Measurements from ENCODE around the gene CRYGD.
"Not testable (repeated sequence)": the region's sequence is repeated elsewhere in the genome, so short reads cannot be mapped to it uniquely, and the experiment has no call there.

CRYGD gene

DNA sequence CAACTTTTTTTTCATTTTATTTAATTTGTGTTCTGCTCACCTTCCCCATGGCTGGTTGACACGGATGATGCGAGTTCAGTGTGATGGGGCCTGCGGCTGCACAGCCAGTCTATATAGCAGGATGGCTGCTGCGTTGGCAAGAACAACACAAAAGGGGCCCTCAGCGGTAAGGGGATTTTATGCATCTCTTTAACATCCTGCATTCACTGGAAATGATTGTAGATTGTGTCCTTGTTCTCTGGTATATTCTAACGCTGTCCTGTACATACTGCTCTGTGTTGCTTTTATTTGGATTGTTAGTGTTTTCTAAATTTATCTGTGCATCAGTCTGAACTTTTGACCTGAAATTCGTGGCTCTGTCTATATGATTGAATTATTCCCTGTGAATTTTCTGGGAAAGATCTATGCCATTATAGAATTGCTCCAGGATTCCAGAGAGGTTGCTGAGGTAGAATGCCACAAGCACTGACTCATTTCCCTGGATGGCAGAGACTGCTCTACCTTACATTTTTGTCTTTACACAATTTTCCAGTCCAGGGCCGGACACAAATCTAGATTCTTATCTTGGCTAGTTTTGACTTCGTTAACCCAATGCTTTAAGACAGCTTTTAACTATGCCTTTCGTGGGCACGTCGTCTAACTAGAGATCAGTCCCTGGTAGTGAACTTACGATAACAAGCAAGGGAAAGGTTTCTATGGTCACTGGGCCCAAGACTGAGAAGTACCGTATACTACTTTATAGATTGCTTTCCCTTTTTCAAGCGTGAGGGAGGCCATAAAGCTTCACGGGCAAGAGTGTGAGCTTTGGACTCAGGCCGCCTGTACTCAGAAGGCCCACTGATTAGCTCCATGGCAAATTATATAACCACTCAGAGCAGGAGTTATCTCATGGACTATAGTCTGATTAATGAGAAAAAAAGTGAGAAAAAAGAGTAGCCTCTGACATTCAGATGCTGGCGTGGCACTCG lies 5.7 kb upstream of the CRYGD start, which contains the start of gene CRYGC:
Gene CRYGC (minus strand): TSS at position 85 of the 968 bp plus-strand sequence. CDS start 36 bp downstream, at position 49.
- no peak for DNase-seq

DNA sequence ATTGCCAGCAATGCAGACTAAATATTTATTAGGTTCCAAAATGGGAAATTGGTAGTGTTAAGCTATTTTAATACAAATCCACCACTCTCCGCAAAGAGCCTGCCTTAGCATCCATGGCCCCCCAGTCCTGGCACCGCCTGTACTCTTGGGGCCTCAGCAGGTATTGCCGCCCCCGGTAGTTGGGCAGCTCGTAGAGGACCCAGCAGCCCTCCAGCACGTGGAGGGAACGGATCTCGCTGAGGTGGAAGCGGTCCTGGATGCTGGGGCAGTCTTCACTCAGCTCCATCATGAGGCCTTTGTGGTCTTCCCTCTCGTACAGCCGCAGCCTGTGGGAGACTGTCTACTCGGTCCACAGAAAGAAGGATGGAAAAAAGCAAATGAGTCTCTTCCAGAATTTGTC lies 3.8 kb upstream of the CRYGD start:
- DNase-seq = no peak

DNA sequence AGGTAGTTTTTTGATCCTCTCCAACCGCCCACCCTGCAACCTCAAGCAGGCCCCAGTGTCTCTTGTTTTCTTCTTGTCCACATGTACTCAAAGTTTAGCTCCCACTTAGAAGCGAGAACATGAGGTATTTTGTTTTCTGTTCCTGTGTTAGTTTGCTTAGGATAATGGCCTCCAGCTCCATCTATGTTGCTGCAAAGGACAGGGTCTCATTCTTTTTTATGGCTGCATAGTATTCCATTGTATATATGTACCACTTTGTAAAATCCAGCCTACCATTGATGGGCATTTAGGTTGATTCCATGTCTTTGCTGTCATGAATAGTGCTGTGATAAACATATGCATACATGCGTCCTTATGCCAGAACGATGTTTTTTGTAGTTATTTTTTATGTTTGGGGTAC lies 2.8 kb upstream of the CRYGD start:
- no peak for DNase-seq

DNA sequence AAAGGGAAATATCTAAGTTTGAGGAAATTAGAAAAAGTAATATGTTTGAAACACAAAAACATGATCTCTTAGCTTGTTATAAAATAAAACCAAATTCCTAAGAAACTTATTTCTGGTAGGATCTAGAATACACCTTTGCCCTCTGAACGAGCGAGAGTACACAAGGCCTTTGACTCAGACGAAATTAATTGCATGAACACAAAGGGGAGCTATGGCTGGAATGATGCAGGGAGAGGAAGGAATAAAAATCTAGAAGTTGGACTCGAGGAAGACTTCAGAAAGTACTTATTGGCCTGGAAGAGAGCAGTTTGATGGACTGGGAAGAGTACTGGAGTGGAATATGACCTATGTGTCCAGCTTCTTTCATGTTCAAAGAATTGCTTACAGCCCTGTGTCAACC lies 927 bp upstream of the CRYGD start:
- DNase-seq = no peak

DNA sequence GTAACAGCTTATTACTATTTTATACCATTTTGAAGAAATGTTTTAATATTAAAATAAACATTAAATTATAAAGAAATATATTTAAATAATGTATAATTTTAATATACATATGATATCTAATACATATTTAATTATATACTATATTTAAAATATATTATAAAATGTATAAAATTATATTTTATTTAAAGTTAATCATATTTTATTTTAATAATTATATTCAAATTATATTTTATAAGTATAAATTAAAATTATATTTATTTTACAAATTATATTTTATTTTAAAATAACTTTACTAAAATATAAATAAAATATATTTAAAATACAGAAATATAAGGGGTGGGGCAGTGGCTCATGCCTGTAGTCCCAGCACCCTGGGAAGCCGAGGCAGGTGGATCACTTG lies 2.1 kb downstream of the CRYGD start:
- DNase-seq = no peak

DNA sequence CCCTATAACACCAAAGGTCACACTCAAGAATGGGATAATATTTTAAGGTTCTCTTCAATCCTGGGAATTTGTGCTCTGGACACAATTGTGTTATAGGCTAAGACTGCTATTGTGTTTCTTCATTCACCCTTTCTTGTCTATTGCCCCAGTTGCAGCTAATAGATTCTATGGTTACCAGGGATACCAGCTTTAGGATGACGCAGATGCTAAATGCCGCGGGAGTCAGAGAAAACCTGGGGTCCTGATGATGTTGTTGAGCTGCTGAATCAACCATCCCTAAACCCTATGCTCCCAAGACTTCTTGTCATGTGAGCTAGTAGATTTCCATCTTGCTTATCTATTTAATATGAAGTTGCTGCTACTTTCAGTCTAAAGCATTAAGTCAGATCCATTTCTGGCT lies 5.4 kb downstream of the CRYGD start:
- DNase-seq = no peak

DNA sequence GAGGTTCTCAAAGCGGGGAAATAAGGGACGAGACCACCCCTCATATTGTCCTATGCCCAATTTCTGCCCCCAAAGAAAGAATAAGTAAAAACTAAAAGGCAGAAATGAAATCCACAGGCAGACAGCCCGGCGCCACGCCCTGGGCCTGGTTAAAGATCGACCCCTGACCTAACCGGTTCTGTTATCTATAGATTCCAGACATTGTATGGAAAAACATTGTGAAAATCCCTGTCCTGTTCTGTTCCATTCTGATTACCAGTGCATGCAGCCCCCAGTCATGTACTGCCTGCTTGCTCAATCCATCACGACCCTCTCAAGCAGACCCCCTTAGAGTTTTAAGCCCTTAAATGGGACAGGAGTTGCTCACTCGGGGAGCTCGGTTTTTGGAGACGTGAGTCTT lies 6.9 kb downstream of the CRYGD start:
- not testable (repeated sequence) for DNase-seq

DNA sequence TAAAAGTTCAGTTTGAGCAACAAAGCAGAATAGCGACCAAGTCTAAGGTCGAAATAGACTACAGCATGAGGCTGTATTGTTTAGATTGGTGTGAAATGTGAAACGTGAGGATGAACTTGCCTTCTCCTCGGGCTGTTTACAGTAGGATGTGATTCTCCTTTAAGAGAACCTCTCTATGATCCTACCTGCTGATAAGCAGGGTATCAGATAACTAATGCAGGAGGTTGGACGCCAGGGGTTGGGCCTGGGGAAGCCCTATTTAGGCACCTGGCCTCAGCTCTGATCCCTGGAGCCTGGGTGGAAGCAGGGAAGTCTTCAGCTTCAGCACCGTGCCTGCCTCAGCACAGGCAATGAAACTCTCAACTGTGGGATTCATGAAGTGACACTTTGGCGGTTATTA lies 11.4 kb downstream of the CRYGD start:
- DNase-seq = no peak

DNA sequence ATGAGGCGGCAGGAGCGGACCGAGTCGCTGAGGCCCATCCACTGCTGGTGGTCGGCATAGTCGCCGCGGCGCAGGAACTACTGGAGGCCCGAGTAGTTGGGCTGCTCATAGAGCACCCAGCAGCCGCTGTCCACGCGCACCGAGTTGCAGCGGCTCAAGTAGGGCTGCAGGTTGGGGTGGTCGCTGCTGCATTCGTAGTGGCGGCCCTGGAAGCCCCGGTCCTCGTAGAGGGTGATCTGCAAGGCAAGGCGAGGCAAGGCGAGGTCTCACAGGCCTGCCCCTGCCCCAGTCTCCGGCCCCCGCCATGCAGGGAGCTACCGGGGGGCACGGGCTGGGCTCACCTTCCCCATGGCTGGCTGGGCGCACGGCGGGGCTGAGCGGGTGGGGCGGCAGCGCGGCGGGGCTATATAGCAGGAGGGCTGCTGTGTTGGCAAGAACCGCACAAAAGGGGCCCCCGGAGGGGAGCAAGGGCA lies 12.0 kb downstream of the CRYGD start:
- DNase-seq = peak; percentile 20

DNA sequence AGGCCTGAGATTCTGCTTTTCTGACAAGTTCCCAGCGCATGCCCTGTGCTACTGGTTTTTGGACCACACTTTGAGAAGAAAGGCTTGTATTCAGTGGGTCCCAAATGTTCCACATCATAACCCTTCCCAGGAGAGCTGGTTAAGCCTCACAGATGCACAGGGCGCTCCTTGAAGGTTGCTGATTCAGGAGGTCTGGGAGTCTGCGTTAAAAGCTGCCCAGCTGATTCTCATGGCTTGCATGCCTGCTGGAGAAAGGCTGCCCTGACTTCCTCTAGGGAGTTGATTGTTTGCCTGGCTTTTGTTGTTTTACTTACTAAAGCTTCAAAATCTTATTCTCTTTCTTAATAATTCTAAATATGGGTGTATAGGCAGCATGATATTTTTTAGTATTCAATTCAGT lies 20.7 kb downstream of the CRYGD start:
- DNase-seq = no peak

DNA sequence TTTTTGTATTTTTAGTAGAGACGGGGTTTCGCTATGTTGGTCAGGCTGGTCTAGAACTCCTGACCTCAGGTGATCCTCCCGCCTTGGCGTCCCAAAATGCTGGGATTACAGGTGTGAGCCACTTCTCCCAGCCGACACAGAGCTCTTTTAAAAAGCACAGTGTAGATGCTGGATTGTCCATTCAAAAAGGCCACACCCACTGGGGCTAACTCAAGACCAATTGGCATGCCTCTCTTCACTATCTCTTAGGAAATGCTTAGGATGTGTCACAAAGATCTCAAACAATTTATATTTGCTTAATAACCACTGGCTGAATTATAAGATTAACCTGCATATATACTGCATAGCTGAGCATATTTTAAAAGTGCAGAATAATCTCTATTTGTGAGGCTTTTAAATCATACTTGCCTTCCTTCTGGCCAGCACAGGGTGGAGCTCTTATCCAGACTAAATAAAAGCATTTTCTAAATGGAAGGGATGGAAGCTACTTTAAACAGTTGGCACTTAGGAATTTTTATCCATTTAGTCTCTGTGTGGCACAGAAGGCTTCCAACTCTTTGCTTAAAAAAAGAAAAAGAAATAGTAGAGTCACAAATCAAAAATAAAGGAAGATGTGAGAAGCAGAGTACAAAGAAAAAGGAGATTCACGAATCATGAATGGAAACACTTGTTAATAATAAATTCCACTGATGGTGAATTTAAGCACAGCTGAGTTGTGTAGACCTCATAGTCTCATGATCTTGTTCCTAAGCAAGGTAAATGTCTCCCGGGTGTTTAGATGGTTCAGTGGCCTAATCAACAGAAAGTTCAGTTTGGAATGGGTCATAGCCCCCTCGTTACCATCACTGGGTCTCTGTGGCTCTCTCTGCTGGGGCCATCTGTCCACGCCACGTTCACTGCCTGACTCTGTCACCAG lies 22.4 kb downstream of the CRYGD start:
- no peak for DNase-seq

DNA sequence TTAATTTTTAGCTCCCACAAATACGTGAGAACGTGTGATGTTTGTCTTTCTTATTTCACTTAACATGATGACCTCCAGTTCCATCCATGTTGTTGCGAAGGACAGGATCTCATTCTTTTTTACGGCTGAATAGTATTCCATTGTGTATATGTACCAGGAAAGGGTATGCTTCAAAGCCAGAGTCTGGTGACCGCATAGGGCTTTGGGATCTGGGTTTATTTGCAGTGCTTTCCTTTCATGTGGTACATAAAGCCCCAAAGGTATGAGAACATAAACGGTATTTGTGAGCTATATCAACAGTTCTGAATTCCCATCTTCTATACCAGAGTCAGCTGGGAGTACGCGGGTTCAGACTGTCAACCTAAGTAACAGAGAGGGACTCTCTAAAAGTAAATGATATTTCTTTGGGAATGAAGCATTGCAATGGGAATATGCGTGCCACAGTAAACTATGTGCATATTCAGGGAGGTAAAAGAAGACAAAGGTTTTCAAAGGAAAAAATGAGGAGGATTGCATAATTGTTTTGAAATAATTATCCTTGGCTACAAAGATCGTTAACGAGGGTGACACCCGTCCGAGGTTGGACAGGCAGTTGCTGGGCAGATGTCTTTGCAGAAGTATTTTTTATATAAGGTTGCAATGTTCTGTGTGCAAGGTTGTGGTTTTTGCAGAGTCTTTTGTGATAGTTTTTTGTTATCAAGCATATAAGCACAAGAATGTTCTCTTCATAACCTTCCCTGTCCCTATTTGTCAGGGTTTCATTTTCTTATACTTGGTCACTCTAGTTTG lies 24.4 kb downstream of the CRYGD start:
- DNase-seq = no peak

DNA sequence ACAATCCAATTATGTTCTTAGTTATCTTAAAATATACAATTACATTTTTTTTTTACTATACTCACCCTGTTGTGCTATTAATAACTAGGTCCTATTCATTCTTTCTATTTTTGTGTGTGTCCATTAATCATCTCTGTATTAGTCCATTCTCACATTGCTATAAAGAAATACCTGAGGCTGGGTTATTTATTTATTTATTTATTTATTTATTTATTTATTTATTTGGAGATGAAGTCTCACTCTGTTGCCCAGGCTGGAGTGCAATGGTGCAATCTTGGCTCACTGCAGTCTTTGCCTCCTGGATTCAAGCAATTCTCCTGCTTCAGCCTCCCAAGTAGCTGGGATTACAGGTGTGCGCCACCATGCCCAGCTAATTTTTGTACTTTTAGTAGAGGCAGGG lies 25.6 kb downstream of the CRYGD start:
- not testable (repeated sequence) for DNase-seq

DNA sequence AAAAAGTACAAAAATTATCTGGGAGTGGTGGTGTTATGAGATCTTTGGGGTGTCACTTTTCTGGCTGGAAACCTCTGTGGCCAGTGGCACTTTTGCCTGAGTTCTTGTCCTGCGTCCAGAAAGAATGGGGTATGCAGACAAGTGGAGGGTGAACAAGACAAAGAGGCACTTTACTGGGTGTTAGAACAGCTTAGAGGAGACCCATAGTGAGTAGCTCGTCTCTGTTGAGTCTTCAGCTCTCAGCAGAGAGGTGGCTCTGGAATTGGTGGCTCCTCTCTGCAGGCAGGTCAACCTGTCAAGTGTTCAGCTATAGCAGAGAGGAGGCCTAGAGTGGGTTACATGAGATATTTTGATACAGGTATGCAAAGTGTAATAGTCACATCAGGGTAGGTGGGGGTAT lies 26.1 kb downstream of the CRYGD start:
- no peak for DNase-seq

DNA sequence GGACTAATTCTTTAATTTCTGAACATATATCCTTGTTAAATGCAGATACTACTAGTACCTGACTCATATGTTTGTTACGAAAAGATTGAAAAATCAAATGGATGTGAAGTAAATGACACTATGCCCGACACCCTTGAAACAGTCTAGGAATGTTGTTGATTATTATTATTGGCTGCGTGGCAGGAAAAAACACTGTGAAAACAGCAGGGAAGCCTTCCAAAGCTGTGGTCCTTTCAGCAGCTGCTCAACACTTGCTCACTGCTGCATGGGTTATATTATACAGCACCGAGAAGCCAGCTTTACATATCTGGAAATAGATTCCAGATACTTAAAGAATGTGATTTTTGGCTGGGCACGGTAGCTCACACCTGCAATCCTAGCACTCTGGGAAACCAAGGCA lies 26.5 kb downstream of the CRYGD start:
- DNase-seq = no peak

DNA sequence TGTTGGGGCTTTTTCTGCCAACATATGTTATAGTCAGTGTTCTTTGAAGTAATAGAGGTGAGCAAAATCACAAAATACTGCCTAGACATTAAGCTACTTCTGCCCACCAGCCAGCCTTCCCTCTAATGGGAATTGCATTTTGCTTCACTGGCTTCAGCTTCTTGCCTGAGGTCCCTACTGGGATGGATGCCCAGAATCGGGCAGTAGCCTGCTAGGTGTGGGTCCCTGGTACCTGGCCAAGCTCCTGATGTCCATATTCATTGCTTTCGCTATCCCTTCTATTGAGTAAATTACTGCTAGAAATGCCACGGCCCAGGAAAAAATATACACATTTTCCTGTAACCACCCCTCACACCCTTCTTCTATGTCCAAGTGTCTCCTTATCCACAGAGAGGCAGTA lies 27.0 kb downstream of the CRYGD start:
- no peak for DNase-seq

DNA sequence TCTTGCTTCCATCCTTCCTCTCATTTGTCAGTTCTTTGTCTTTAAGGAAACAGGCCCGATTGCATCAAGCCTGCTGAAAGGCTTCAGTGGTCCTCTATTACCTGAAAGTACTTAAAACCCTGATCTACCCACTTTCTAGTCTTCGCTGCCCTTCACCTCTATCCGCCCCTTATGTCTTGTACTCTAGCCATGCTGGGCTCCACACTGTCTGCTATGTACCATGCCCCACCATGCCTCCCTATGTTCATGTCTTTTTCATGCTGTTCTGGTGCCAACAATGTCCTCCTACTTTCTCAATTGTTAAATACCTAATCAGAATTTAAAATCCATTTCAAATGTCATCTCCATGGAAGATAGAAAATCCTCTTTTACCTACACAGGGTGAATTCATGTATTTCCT lies 28.2 kb downstream of the CRYGD start:
- DNase-seq = no peak

DNA sequence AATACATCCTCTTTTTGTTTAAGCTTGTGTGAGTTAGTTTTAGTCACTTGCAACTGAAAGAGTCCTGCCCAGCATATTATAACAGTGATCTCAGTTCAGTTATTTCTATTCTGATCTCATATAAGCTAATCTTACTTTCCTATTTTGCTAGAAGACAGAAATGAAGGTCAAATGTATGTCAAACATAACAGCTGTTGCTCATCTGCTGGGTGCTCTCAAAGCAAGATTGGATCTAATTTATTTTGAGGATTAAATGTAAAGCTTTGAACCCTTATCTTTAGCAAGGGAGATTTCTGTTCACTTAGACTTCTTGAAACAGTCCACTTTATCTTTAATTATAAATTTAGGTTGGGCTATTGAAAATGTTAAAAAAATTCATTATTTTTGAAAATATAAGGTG lies 31.2 kb downstream of the CRYGD start:
- no peak for DNase-seq

DNA sequence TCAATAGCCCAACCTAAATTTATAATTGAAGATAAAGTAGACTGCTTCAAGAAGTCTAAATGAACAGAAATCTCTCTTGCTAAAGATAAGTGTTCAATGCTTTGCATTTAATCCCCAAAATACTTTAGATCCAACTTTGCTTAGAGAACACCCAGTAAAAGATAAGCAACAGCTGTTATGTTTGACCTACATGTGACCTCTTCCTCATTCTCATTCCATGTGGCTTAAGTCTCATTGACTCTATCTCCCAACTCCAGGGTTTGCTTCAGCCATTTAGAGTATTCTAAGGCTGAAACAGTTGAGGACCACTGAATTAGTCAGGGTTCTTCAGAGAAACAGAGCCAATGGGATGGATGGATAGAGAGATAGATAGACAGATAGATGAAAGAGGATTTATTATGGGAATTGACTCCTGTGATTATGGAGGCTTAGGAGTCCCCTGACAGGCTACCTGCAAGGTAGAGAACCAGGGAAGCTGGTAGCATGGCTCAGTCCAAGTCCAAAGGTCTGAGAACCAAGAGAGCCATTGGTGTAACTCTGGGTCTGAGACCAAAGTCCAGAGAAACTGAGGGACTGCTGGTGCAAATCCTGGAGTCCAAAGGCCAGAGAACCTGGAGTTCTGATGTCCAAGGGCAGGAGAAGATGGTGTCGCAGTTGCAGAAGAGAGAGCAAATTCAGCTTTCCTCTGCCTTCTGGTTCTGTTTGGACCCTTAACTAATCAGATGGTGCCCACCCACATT lies 32.1 kb downstream of the CRYGD start:
- DNase-seq = no peak

DNA sequence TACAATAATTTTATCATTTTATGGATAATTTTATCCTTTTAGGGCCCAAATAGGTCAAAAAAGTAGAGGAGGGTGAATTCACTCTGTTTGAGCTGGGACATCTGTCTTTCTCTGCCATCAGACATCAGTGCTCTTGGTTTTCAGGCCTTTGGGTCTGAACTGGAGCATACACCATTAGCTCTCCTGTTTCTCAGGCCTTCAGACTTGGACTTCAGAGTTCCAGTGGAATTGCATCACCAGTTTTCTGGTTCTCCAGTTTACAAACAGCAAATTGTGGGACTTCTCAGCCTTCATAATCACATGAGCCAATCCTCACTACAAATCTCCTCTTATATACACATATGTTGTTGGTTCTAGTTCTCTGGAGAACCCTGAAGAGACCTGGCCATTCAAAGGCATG lies 33.9 kb downstream of the CRYGD start:
- no peak for DNase-seq

DNA sequence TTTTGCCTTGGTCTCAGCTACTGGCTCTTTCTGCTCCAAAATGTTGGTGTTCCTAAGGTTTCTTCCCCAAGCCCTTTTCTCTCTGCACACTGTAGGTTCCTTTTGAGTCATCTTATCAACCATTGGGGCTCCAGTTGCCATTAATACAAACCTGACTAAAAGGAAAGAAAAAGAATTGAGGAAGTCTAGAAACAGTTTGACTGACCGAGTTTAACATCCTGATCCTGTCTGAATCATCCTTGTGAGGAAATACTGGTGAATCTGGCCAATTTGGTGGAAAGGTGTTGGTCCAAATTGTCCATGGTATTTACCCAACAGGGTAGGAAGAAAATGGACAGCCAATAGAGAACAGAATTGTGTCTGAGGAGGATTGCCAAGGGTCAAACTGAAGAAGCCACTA lies 38.3 kb downstream of the CRYGD start:
- DNase-seq = no peak

DNA sequence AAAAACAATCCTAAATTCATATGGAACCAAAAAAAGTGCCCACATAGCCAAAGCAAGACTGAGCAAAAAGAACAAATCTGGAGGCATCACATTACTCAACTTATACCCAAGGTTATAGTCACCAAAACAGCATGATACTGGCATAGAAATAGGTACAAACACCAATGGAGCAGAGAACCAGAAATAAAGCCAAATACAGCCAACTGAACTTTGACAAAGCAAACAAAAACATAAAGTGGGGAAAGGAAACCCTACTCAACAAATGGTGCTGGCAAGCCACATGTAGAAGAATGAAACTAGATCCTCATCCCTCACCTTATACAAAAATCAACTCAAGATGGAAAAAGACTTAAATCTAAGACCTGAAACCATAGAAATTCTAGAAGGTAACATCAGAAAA lies 40.5 kb downstream of the CRYGD start:
- DNase-seq = no peak

Measured in right hindlimb (tissue), 1 donor.